GM18870 (cell line): ENCODE results near the gene CDC42EP2.

Experiments
- ATAC-seq: cut with Tn5 transposase; IDR thresholded peaks from one replicate; pipeline ENCODE4 v1.9.1; 2021; ENCODE audit warnings: moderate library complexity; ENCODE audit not compliant: unreplicated experiment

CDC42EP2 gene, protein sequence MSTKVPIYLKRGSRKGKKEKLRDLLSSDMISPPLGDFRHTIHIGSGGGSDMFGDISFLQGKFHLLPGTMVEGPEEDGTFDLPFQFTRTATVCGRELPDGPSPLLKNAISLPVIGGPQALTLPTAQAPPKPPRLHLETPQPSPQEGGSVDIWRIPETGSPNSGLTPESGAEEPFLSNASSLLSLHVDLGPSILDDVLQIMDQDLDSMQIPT

DNA sequence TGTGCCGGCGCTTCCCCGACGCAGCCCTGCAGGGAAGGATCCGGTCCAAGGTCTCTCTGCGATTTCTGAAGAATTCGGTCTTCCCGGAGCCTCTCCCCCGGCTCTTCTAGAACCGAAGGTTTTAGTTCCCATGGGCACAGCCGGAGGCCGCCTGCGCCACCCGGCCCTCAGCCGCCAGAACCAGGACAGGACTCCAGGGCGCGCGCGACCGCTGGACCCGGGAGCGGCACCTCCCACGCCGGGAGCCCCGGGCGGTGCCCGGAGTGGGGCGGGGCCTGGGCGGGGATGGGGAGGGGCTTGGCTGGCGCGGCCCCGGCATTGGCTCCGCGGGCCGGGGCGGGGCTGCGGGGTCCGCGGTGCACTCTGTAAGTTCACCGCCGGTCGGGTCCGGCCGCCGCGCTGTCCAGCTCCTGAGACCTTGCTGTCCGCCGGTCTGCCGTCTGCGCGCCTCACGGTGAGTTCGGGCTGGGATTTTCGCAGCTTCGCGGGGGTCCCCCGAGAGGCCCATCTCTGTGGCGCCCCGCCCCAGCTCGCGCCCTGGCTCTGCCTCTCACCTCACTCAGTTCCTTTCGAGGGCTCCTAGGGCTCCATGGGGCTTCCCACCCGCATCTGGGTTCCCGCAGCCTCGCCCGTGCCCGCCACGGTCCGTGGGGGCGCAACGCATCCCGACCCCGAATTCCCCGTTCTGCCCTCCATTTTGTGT lies at the start of gene CDC42EP2:
CDC42EP2 (plus strand) TSS at position 366 of the 703 bp plus-strand sequence. CDS start 6,033 bp downstream, outside the sequence.
- no peak for ATAC-seq

GRCh38 chr11:65266210-65266609 lies 48.5 kb upstream of the CDC42EP2 start:
- no peak for ATAC-seq

DNA sequence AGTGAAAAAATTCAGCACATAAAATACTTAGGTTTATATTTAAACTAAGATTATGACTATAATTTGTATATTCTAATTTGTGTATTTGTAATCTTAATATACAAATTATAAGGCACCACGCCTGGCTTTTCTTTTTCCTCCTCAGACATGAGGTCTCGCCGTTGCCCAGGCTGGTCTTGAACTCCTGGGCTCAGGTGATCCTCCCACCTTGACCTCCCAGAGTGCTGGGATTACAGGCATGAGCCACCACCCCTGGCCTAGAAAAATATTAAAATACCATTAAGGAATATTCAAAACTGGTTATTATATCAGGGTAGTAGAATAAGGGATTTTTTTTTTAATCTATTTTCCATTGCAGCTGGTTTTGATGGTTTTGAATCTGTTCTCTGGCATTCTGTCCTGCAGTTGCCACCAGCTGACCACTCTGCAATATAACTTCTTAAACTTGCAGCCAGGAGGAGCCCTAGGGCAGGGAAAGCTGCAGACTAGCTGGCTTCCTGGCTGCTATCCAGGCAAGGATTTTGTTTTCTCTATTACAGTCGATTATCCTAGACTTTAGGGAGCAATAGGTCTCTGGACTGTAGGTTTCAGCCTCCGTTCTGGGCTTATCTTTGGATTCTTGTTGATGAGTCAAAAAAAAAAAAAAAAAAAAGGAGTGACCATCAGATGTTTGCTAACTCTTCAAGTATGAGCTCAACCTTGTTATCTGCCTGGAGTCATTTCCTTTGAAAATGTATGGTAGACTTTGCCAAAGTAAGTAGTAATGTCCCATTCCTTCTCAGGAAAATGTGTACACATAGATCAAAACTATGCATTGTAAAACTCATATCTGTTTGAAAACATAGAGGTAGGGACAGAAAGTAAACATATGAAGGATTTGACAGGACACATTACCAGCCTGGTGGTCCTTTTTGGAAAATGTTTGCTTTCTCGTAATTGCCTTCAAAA lies 39.7 kb upstream of the CDC42EP2 start:
- no peak for ATAC-seq

- no peak for ATAC-seq
Observed at GRCh38 chr11:65275906-65276305, 38.8 kb upstream of the CDC42EP2 start.

DNA sequence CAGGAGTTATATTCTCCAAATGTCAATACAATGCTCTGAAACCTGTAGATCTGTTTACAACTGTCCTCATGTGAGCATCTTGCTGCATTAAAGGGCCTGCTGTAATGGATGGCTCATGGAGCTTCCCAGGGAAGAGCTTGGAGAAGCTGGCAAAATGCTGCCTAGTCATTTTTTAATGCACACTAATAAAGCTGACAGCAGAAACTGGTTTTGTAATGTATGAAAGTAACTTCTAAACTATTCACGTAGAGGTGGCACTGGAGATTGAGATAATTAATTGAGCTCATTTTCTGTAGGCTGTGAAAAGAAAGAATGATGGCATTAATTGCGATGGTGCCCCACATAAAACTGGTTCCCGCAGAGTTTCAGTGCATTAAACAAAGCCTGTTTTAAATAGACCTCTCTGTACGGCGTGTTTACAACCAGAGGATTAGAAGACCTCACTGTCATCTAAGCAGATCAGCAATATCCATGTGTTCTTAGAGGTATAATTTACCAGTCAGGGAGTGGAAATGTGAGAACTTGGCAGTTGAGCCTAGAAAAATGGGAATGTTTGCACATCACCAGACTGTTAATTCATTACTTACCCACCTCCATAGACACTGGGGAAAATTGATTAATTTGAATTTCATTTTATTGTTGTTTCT lies 36.9 kb upstream of the CDC42EP2 start:
- no peak for ATAC-seq

DNA sequence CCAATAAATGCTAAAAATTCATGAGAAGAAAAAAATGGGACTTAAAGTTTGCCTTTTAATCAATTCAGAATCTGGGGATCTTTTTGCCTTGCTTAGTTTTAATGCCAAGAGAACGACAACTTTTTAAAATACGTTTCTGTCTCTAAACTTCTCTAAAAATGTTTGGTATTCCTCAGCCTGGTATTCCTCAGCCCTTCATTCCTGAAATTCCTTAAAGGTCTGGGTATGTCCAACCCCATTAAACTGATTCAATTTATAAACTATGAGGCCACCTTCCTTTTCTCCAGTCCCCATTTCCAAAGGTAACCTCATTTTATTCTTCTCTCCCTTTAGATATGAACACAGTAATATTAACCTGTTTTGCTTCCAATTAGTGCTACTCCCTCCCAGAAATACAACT lies 36.3 kb upstream of the CDC42EP2 start:
- ATAC-seq: no peak

- ATAC-seq: no peak
Observed at GRCh38 chr11:65279279-65279678, 35.4 kb upstream of the CDC42EP2 start.

DNA sequence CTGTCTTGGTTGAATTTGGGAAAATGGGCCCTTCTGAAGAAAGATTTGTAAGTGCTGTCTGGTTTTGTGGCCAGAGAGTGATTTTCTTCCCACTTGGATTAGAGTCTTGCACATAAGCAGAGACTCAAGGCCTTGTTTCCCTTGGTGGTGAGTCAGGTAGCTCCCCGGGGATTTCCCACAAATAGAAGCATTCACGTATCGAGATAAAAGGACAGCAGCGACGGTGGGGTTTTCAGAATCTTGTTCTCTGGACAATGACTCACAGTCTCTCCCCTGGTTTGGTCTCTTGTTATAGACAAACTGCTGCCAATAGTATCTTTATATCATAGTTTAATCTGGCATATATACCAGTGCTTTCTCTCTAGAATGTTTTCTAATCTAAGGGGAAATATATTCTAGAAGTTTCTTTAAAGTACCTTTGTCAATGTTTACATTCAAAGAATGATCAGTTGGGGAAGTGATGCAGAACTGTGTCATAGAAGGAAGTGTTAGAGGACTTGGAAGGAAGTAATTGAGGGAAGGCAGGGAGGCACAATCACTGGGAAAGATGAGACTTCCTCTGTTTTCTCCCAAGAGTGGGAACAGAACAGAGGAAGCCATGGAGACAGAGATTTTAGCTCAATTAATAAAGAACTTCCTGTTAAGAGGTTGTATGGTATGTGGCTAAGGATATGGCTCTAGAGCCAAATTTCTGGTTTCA lies 34.8 kb upstream of the CDC42EP2 start:
- no peak for ATAC-seq

- no peak for ATAC-seq
Observed at GRCh38 chr11:65280646-65281045, 34.0 kb upstream of the CDC42EP2 start.

GRCh38 chr11:65286686-65287085 lies 28.0 kb upstream of the CDC42EP2 start:
- no peak for ATAC-seq

GRCh38 chr11:65287601-65288000 lies 27.1 kb upstream of the CDC42EP2 start:
- no peak for ATAC-seq

DNA sequence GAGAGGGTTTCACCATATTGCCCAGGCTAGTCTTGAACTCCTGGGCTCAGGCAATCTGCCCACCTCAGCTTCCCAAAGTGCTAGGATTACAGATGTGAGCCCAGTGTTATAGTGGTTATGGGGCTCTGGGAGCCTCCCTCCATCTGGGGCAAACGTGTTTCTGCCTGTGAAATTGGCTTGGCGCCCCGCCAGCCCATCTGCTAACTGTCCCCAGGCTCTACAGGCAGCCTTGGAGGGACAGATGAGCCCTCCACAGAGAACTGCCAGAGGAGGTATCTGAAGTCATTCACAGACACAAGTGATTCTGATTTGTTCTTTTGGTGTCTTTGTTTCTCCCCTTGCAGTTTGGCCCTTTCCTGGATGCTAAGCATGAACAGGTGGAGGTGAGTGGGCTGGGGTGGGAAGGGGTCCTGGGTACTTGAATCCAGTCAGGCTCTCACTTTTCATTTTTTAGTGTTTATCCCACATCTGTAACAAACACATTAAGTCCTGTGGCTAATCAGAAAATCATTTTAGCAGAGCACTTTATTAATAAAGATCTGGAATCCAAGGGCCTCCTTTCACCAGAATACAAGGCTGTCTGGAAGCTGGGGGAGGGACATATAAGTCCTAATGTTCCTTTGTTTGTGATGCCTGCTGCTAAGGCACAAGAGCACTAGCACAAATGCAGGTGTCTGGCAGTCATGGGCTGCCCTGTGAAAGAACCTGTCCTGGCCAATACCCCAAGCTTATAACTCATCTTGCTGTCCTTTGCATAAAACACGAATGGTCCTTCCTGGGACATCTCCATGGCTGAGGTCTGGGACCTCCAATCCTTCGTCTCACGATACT lies 25.7 kb upstream of the CDC42EP2 start:
- ATAC-seq: no peak

GRCh38 chr11:65290448-65291165 lies 24.1 kb upstream of the CDC42EP2 start:
- ATAC-seq: no peak

GRCh38 chr11:65291613-65292012 lies 23.1 kb upstream of the CDC42EP2 start:
- ATAC-seq: no peak

DNA sequence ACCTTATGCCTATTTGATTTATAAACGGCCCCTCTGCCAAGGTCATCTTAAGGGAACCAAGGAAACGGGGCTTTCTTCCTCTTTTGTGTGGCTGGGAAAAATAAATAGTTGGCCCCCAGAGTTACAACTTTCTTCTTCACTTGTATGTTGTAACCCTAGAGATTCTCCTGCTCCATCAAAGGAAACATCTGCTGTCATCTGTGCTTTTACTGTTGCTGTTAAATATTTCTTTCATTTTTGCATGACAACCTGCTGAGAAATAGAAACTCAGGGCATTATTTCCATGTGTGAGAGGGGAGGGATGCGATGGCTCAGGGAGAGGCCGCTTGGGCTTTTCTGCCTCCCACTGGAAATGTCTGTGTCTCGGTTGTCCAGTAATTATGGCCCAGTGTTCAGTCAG lies 21.8 kb upstream of the CDC42EP2 start:
- ATAC-seq: no peak

DNA sequence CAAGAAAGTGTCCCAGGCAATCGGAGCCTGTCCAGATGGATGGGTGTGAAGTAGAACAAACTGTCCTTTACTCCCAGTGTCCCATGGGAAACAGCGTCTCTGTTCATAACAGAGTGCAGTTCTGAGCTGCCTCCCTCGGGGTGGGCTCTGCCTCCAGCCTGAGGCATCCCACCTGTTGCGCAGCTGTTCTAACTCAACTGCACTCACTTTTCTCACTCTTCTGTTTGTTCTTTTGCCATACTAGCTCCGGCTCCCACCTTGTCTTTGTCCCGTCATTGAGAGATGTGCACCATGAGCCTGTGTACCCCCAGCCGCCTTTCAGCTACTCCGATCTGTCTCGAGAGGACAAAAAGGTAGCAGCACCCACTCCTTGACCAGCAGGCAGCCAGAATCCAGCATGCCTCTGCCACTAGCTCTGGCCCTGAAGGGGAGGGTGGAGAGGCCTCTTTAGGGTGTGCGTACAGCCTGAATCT lies 20.7 kb upstream of the CDC42EP2 start:
- no peak for ATAC-seq

DNA sequence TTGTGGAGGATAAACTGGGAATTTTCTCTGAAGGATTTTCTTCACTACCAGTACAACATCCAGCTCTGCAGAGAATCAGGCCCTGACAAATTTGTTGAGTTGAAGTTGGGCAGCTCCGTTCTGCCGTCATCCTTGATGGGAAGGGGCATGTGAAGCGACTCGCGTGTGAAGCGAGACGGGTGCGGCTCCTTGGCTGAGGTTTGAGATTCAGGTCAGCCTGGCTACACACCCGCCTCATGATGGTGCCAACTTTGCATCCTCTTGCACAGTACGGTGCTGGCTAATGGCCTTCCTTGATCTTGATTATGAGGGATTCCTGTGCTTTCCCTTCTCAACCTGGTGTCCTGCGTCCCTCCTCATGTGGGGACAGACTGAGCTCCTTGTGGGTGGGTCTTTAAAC lies 19.7 kb upstream of the CDC42EP2 start:
- no peak for ATAC-seq

- ATAC-seq: no peak
Observed at GRCh38 chr11:65295571-65296341, 18.9 kb upstream of the CDC42EP2 start.
